Mesothelial cell of epicardium (in vitro differentiated cells): Measurements from ENCODE around the gene PRRT3. TPM values are rescaled to one million over a fixed set of nuclear protein-coding genes. Genes with fewer than 3 reads are reported as not detected.

ENCODE experiments used
- DNase-seq, 2 experiments: peaks; one replicate each; pipeline ENCODE4 v3.0.0; 2021; ENCODE audit warnings: low spot score in 2 of 2; ENCODE audit not compliant: unreplicated experiment in 2 of 2
- H3K27ac Mint-ChIP-seq: 2 replicates; pipeline ENCODE4 v1.8.0; 2021; ENCODE audit warnings: mixed read lengths
- H3K27me3 Mint-ChIP-seq: 2 replicates; pipeline ENCODE4 v1.8.0; 2021; ENCODE audit warnings: low read depth, mixed read lengths
- H3K36me3 Mint-ChIP-seq: 2 replicates; pipeline ENCODE4 v1.8.0; 2021; ENCODE audit warnings: mixed read lengths
- H3K4me1 Mint-ChIP-seq: 2 replicates; pipeline ENCODE4 v1.8.0; 2021; ENCODE audit warnings: mixed read lengths
- H3K4me3 Mint-ChIP-seq: 2 replicates; pipeline ENCODE4 v1.8.0; 2021; ENCODE audit warnings: mild to moderate bottlenecking, moderate library complexity, mixed read lengths
- H3K9me3 Mint-ChIP-seq: 2 replicates; pipeline ENCODE4 v1.8.0; 2021; ENCODE audit warnings: mixed read lengths
- total RNA-seq: library from RNA; stranded (reverse); gene quantifications from 3 replicates; pipeline ENCODE4 v1.2.1, GENCODE V29; 2021
- TF ChIP-seq, protein P1 (sequence below): fragments of 200-600 bp; sonication (generic); IDR thresholded peaks from one replicate; pipeline ENCODE4 v1.5.0; 2021; ENCODE audit warnings: antibody characterized with exemption; ENCODE audit not compliant: unreplicated experiment

PRRT3 gene
- total RNA-seq, 1 donor from 2014 or later = 8.3 TPM

DNA sequence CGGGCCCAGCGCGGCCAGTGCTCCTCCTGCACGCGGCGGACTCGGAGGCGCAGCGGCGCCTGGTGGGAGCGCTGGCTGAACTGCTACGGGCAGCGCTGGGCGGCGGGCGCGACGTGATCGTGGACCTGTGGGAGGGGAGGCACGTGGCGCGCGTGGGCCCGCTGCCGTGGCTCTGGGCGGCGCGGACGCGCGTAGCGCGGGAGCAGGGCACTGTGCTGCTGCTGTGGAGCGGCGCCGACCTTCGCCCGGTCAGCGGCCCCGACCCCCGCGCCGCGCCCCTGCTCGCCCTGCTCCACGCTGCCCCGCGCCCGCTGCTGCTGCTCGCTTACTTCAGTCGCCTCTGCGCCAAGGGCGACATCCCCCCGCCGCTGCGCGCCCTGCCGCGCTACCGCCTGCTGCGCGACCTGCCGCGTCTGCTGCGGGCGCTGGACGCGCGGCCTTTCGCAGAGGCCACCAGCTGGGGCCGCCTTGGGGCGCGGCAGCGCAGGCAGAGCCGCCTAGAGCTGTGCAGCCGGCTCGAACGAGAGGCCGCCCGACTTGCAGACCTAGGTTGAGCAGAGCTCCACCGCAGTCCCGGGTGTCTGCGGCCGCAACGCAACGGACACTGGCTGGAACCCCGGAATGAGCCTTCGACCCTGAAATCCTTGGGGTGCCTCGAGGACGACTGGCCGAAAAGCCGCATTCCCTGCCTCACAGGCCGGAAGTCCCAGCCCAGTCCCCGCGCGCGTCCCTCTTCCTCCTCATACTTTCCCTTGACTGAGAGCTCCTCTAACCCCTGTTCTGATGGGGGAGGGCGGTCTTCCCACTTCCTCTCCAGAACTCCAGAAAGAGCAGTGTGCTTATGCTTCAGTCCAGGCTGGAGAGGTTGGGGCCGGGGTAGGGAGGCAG lies 36.7 kb downstream of the PRRT3 start:
- TF ChIP-seq, protein P1, sequence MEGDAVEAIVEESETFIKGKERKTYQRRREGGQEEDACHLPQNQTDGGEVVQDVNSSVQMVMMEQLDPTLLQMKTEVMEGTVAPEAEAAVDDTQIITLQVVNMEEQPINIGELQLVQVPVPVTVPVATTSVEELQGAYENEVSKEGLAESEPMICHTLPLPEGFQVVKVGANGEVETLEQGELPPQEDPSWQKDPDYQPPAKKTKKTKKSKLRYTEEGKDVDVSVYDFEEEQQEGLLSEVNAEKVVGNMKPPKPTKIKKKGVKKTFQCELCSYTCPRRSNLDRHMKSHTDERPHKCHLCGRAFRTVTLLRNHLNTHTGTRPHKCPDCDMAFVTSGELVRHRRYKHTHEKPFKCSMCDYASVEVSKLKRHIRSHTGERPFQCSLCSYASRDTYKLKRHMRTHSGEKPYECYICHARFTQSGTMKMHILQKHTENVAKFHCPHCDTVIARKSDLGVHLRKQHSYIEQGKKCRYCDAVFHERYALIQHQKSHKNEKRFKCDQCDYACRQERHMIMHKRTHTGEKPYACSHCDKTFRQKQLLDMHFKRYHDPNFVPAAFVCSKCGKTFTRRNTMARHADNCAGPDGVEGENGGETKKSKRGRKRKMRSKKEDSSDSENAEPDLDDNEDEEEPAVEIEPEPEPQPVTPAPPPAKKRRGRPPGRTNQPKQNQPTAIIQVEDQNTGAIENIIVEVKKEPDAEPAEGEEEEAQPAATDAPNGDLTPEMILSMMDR = no peak
- no peaks in the 10 kb centered on the region for H3K27me3 Mint-ChIP-seq
- H3K9me3 Mint-ChIP-seq = no peaks in the 10 kb centered on the region
- peaks cover 6% of the 10 kb centered on the region for H3K36me3 Mint-ChIP-seq
- H3K27ac Mint-ChIP-seq = peak overlapping the region; percentile 84
- peak overlapping the region; percentile 76 for H3K4me3 Mint-ChIP-seq
- H3K4me1 Mint-ChIP-seq = peaks cover 22% of the 10 kb centered on the region
- DNase-seq = peak; percentile 54 to 71

DNA sequence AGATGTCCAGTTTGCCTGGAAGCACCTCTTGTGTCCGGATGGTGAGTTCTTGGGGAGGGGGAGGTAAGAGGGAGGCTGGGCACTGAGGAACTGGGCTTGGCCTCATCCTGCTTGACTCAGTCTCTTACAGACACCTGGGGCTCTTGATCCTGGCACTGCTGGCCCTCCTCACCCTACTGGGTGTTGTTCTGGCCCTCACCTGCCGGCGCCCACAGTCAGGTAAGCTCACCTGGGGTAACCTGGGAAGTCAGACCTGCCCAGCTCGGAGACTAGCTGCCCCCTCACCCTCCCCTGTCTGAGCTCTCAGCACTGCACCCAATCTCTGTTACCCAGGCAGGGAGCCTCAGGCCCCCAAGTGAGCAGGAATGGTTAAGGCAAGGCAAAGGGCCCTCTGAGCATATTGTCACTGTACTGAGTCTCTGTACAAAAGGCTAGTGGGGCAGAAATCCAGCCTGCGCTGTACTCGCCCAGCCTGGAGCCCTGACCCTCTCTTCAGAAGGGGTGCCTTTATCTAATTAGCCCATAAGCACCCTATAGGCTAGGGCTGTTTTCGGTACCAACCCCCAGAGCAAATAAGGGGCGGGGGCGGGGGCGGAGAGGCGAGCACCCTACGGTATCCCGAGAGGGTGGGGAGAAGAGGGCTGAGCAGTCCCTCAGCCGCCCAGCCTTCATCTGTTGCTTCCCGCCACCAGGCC lies 37.5 kb downstream of the PRRT3 start:
- DNase-seq = no peak
- Mint-ChIP-seq H3K4me1 (peaks cover 22% of the 10 kb centered on the region), H3K27ac (no peak overlapping the region), H3K9me3 (no peaks in the 10 kb centered on the region), H3K36me3 (peaks cover 6% of the 10 kb centered on the region), H3K27me3 (no peaks in the 10 kb centered on the region), H3K4me3 (peak overlapping the region; percentile 50)
- TF ChIP-seq, protein P1 = no peak

DNA sequence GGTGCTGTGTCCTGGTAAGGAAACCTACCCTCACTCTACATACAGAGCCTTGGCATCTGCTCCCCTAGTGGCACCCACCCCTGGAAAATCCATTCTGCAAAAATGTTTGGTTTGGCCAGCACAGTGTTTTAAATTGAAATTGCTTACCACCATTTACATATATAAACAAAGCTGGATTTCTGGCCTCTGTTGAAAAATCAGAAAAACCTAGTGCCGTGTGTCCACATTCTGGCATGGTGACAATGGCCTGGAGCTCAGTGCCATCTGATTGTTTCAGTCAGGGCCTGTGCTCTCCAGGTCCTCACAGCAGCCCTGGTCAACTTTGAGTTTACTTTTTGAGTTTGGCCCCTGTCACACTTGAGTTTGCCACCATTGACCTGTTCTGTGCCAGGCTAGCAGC lies 38.2 kb downstream of the PRRT3 start:
- Mint-ChIP-seq H3K4me3 (no peak overlapping the region), H3K27me3 (no peaks in the 10 kb centered on the region), H3K27ac (no peak overlapping the region), H3K9me3 (no peaks in the 10 kb centered on the region), H3K36me3 (peaks cover 6% of the 10 kb centered on the region), H3K4me1 (peaks cover 22% of the 10 kb centered on the region)
- DNase-seq = no peak
- TF ChIP-seq, protein P1 = no peak

DNA sequence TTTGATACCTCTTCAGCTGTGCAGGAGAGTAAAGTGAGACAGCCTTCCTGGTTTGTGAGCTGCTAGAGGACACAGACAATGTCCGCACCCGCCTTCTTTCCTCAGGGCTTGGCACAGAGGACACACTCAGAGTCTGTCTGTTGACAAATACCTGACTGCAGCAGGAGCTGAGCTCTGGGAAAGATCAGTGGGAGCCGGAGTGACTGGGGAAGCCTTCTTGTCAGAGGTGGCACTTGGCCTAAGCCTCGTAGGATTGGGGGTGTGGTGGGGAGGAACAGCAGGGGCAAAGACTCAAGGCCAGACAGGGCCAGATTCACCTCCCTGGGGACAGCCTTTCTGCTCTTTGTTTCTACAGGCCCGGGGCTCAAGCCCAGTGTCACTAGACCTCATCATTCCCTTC lies 38.6 kb downstream of the PRRT3 start:
- H3K36me3 Mint-ChIP-seq = peaks cover 6% of the 10 kb centered on the region
- H3K27ac Mint-ChIP-seq = no peak overlapping the region
- no peak overlapping the region for H3K4me3 Mint-ChIP-seq
- no peaks in the 10 kb centered on the region for H3K27me3 Mint-ChIP-seq
- peaks cover 22% of the 10 kb centered on the region for H3K4me1 Mint-ChIP-seq
- TF ChIP-seq, protein P1 = no peak
- no peak for DNase-seq
- no peaks in the 10 kb centered on the region for H3K9me3 Mint-ChIP-seq

DNA sequence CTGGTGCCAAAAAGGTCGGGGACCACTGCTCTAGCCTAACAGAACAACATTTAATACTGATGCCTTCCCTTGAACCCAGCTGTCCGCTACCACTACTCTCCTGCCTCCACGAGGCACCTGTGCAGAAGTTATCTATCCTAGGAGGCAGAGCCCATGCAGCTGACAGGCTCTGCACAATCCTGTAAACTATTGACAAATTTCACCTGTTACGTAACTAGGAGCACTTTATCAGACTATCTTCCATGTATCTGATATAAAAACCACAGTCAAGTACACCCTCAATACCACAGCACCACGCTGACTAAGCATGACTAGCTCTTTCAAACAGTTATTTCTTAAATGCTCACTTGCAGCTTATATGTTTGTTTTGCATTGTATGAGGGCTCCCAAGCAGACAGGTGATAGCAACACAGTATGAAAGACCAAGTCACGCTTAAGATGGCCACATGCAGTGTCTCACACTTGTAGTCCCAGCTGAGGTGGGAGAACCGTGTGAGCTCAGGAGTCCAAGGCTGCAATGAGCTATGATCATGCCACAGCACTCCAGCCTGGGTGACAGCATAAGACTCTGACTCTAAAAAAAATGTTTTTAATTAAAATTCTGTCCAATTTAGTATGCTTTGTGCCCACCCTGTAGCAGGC lies 39.8 kb downstream of the PRRT3 start:
- H3K36me3 Mint-ChIP-seq = peaks cover 8% of the 10 kb centered on the region
- no peak overlapping the region for H3K27ac Mint-ChIP-seq
- no peak overlapping the region for H3K4me3 Mint-ChIP-seq
- peaks cover 16% of the 10 kb centered on the region for H3K4me1 Mint-ChIP-seq
- H3K27me3 Mint-ChIP-seq = no peaks in the 10 kb centered on the region
- no peaks in the 10 kb centered on the region for H3K9me3 Mint-ChIP-seq
- TF ChIP-seq, protein P1 = no peak
- no peak for DNase-seq
